Endodermal cell (in vitro differentiated cells): ENCODE results near the gene CLECL1. TPM values are rescaled to one million over a fixed set of nuclear protein-coding genes. Genes with fewer than 3 reads are reported as not detected.

Source experiments
- DNase-seq: peaks from one replicate; pipeline ENCODE4 v3.0.0-alpha.2; 2017
- H3K27ac ChIP-seq: 2 replicates; pipeline ENCODE4 v1.5.1; 2013; ENCODE audit warnings: mild to moderate bottlenecking, low read depth, low read length, moderate library complexity
- H3K27me3 ChIP-seq: 2 replicates; pipeline ENCODE4 v1.6.1; 2013; ENCODE audit warnings: mild to moderate bottlenecking, low read length, moderate library complexity; ENCODE audit not compliant: insufficient read depth, control insufficient read depth, poor library complexity, severe bottlenecking
- H3K36me3 ChIP-seq: 2 replicates; pipeline ENCODE4 v1.7.0; 2013; ENCODE audit warnings: mild to moderate bottlenecking, low read length, moderate library complexity; ENCODE audit not compliant: control insufficient read depth, insufficient read depth
- H3K4me1 ChIP-seq: one replicate; pipeline ENCODE4 v1.7.0; 2013; ENCODE audit warnings: low read length; ENCODE audit not compliant: control insufficient read depth, insufficient read depth
- H3K4me3 ChIP-seq: 2 replicates; pipeline ENCODE4 v1.5.1; 2013; ENCODE audit warnings: mild to moderate bottlenecking, low read length, moderate library complexity
- H3K9ac ChIP-seq: 2 replicates; pipeline ENCODE4 v1.6.1; 2013; ENCODE audit warnings: mild to moderate bottlenecking, low read length, moderate library complexity; ENCODE audit not compliant: poor library complexity, severe bottlenecking; ENCODE audit errors: extremely low read depth
- H3K9me3 ChIP-seq: 2 replicates; pipeline ENCODE4 v1.6.1; 2013; ENCODE audit warnings: mild to moderate bottlenecking, low read length, moderate library complexity; ENCODE audit not compliant: control insufficient read depth
- H3K27ac Mint-ChIP-seq: 2 replicates; pipeline ENCODE4 v1.8.0; 2020; ENCODE audit warnings: mixed read lengths
- H3K27me3 Mint-ChIP-seq: 2 replicates; pipeline ENCODE4 v1.8.0; 2021; ENCODE audit warnings: mild to moderate bottlenecking, mixed read lengths; ENCODE audit not compliant: insufficient read depth
- H3K36me3 Mint-ChIP-seq: 2 replicates; pipeline ENCODE4 v1.8.0; 2020; ENCODE audit warnings: low read depth, mixed read lengths
- H3K4me1 Mint-ChIP-seq: 2 replicates; pipeline ENCODE4 v1.8.0; 2020; ENCODE audit warnings: mixed read lengths
- H3K4me3 Mint-ChIP-seq: 2 replicates; pipeline ENCODE4 v1.8.0; 2020; ENCODE audit warnings: mild to moderate bottlenecking, moderate library complexity, mixed read lengths
- H3K9me3 Mint-ChIP-seq: 2 replicates; pipeline ENCODE4 v1.8.0; 2020; ENCODE audit warnings: mild to moderate bottlenecking, mixed read lengths
- WGBS, 2 experiments: methylation state at CpG; one replicate each; pipeline versions ENCODE4 v1.1.5 to v1.1.7; 2013; ENCODE audit warnings: missing lambda C conversion rate in 2 of 2, mixed read lengths in 1 of 2; ENCODE audit not compliant: insufficient coverage in 1 of 2, insufficient read length in 1 of 2; 5-methylcytosine and 5-hydroxymethylcytosine counted together
- total RNA-seq, 2 donors: library from RNA; stranded (reverse); fragmentation: NEBNext Ultra II Directional in 1 of 2; extraction: Animal tissue kit (Norgen Biotek cat#: 25700) in 1 of 2; gene quantifications; 2 replicates in 1 of 2; 3 replicates in 1 of 2; pipeline ENCODE4 v1.2.1, GENCODE V29; 2021
- TF ChIP-seq, protein P1 (sequence below): fragments of 200-600 bp; sonication (generic); conservative IDR thresholded peaks from 2 replicates; pipeline ENCODE4 v1.5.0; 2021; ENCODE audit warnings: antibody characterized with exemption, mild to moderate bottlenecking

The CLECL1 gene
- total RNA-seq, 2 donors from 2014 or later = not detected

DNA sequence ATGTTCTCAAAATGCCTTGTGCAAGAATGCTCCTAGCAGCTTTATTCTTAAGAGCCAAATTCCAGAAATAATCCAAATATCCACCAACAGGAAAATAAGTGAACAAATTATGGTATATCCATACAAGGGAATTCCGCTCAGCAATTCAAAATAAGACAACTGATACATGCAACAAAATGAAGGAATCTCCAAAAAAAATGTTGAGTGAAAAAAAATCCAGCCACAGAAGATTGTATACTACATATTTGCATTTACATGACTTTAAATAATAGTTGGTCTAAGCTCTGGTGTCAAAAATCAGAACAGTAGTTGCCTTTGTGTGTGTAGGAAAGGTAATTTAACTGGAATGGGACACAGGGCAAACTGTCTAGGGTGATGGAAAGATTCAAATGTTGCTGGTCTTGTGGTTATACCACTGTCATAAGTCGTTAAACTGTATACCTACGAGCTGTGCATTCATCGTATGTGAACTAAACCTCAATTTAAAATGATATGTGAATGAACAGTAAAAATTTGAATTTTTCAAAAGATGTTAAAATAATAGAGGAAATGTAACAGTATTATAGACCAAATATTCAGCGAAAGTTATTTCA is 24.6 kb upstream of the CLECL1 start:
- no peak overlapping the region for H3K27ac ChIP-seq
- no peak overlapping the region for H3K4me3 Mint-ChIP-seq
- H3K36me3 ChIP-seq = no peaks in the 10 kb centered on the region
- H3K27me3 ChIP-seq = no peaks in the 10 kb centered on the region
- no peak overlapping the region for H3K9ac ChIP-seq
- DNase-seq = no peak
- H3K27me3 Mint-ChIP-seq = no peaks in the 10 kb centered on the region
- H3K4me1 ChIP-seq = peaks cover 2% of the 10 kb centered on the region
- no peaks in the 10 kb centered on the region for H3K4me1 Mint-ChIP-seq
- H3K4me3 ChIP-seq = no peak overlapping the region
- H3K36me3 Mint-ChIP-seq = no peaks in the 10 kb centered on the region
- H3K9me3 Mint-ChIP-seq = no peaks in the 10 kb centered on the region
- H3K27ac Mint-ChIP-seq = no peak overlapping the region
- TF ChIP-seq, protein P1, sequence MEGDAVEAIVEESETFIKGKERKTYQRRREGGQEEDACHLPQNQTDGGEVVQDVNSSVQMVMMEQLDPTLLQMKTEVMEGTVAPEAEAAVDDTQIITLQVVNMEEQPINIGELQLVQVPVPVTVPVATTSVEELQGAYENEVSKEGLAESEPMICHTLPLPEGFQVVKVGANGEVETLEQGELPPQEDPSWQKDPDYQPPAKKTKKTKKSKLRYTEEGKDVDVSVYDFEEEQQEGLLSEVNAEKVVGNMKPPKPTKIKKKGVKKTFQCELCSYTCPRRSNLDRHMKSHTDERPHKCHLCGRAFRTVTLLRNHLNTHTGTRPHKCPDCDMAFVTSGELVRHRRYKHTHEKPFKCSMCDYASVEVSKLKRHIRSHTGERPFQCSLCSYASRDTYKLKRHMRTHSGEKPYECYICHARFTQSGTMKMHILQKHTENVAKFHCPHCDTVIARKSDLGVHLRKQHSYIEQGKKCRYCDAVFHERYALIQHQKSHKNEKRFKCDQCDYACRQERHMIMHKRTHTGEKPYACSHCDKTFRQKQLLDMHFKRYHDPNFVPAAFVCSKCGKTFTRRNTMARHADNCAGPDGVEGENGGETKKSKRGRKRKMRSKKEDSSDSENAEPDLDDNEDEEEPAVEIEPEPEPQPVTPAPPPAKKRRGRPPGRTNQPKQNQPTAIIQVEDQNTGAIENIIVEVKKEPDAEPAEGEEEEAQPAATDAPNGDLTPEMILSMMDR = no peak
- WGBS, 2 experiments = 90 to 94% methylated on average over 2 to 4 of the region's 5 CpGs
- H3K9me3 ChIP-seq = no peaks in the 10 kb centered on the region

DNA sequence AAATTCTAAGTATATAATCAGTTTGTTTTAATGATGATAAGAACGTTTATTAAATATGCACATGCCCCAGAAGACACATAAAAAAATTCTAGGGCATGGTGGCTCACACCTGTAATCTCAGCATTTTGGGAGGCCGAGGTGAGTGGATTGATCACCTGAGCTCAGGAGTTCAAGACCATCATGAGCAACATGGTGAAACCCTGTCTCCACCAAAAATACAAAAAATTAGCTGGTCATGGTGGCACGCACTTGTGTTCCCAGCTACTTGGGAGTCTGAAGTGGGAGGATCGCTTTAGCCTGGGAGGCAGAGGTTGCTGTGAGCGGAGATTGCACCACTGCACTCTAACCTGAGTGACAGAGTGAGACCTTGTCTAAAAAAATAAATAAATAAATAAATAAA is 23.8 kb upstream of the CLECL1 start:
- H3K4me3 Mint-ChIP-seq = no peak overlapping the region
- no peak overlapping the region for H3K27ac Mint-ChIP-seq
- Histone ChIP-seq H3K4me1 (peaks cover 2% of the 10 kb centered on the region), H3K9ac (no peak overlapping the region), H3K27me3 (no peaks in the 10 kb centered on the region), H3K4me3 (no peak overlapping the region), H3K36me3 (no peaks in the 10 kb centered on the region), H3K27ac (no peak overlapping the region), H3K9me3 (no peaks in the 10 kb centered on the region)
- H3K9me3 Mint-ChIP-seq = no peaks in the 10 kb centered on the region
- no peaks in the 10 kb centered on the region for H3K27me3 Mint-ChIP-seq
- no peaks in the 10 kb centered on the region for H3K36me3 Mint-ChIP-seq
- WGBS, 2 experiments = 82 to 95% methylated on average over 3 to 5 of the region's 5 CpGs
- TF ChIP-seq, protein P1 = no peak
- DNase-seq = no peak
- no peaks in the 10 kb centered on the region for H3K4me1 Mint-ChIP-seq

DNA sequence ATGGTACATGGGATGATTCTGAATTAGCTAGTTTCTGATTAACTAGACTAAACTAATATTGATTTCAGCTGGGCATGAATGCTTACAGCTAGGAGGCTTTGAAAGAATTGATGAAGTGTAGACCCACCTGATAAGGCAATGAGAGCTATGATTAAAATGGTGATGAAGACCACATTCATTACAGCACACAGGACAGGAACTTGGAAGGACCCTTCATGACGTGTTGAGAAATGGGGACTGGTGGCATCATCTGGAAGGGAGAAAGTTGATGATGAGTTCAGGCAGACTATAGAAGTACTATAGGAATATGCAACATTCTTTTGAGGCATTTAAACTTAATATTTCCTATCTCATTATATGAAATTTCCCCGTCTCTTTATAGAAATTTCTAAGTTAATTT is 23.3 kb upstream of the CLECL1 start:
- H3K36me3 ChIP-seq = no peaks in the 10 kb centered on the region
- H3K27me3 Mint-ChIP-seq = no peaks in the 10 kb centered on the region
- no peak overlapping the region for H3K4me3 Mint-ChIP-seq
- H3K9ac ChIP-seq = no peak overlapping the region
- no peak overlapping the region for H3K4me3 ChIP-seq
- H3K4me1 ChIP-seq = peaks cover 2% of the 10 kb centered on the region
- H3K9me3 Mint-ChIP-seq = no peaks in the 10 kb centered on the region
- TF ChIP-seq, protein P1 = no peak
- no peak overlapping the region for H3K27ac Mint-ChIP-seq
- no peaks in the 10 kb centered on the region for H3K9me3 ChIP-seq
- no peaks in the 10 kb centered on the region for H3K4me1 Mint-ChIP-seq
- no peak overlapping the region for H3K27ac ChIP-seq
- 100% methylated on average over 1 to 2 of the region's 2 CpGs for WGBS, 2 experiments
- no peak for DNase-seq
- H3K27me3 ChIP-seq = no peaks in the 10 kb centered on the region
- no peaks in the 10 kb centered on the region for H3K36me3 Mint-ChIP-seq
